NB4 (cell line): ENCODE results near the gene CHST8.

ENCODE experiments used
- DNase-seq: peaks from one replicate; pipeline ENCODE4 v3.0.0; 2010; ENCODE audit warnings: low read depth
- H3K4me3 ChIP-seq: one replicate; pipeline ENCODE4 v1.5.1; 2011; ENCODE audit warnings: mild to moderate bottlenecking, low read depth, low read length, moderate library complexity
- MYC ChIP-seq: IDR thresholded peaks from 2 replicates; pipeline ENCODE4 v1.6.1; 2011; ENCODE audit warnings: low read depth, low read length
- POLR2A ChIP-seq: IDR thresholded peaks from 2 replicates; pipeline ENCODE4 v1.6.1; 2011; ENCODE audit warnings: mild to moderate bottlenecking; ENCODE audit not compliant: insufficient read length; ENCODE audit errors: extremely low read depth
- TF ChIP-seq, protein P1 (sequence below): IDR thresholded peaks from 2 replicates; pipeline ENCODE4 v1.6.1; 2011; ENCODE audit warnings: low read depth, low read length
- TF ChIP-seq, protein P2 (sequence below): IDR thresholded peaks from one replicate; pipeline ENCODE4 v1.5.1; 2012; ENCODE audit warnings: low read depth, low read length

The CHST8 gene

DNA sequence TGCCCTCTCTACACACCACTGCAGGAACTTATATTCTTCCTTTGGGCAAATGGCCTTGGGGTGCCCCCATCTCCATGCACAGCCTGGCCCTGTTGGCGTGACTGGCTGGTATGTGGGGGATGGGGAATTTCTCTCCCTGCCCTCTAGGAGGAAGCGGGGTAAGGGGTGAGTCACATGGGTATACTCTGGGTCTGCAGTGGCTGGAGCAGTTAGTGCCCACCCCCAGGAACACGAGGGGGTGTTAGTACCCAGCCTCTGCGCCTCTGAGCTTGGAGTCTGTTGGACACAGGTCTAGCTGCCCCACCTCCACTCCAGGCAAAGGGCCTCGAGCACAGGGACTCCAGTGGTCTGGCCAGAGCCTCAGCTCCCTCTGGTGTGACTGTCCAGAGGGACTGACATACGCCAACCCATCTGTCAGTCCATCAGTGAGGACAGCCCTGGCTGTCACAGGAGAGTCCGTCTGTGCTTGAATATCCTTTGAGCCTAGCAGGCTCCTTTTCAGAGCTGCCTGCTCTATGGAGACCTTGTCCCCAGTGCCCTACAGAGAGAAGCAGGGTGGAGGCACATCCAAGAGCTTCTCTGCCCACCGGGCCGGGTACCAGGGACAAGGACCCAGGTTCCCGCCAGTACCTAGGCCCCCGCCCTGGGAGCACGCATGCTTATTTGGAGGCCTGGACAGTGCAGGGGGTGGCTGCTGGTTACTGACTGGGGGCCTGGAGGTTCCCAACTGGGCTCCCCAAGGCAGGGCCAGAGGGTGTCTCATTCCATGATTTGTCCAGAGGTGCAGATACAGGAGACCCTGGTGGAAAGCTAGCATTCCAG is 66.6 kb downstream of the CHST8 start:
- no peak for DNase-seq
- no peak overlapping the region for H3K4me3 ChIP-seq
- TF ChIP-seq, protein P1, sequence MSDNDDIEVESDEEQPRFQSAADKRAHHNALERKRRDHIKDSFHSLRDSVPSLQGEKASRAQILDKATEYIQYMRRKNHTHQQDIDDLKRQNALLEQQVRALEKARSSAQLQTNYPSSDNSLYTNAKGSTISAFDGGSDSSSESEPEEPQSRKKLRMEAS: no peak

DNA sequence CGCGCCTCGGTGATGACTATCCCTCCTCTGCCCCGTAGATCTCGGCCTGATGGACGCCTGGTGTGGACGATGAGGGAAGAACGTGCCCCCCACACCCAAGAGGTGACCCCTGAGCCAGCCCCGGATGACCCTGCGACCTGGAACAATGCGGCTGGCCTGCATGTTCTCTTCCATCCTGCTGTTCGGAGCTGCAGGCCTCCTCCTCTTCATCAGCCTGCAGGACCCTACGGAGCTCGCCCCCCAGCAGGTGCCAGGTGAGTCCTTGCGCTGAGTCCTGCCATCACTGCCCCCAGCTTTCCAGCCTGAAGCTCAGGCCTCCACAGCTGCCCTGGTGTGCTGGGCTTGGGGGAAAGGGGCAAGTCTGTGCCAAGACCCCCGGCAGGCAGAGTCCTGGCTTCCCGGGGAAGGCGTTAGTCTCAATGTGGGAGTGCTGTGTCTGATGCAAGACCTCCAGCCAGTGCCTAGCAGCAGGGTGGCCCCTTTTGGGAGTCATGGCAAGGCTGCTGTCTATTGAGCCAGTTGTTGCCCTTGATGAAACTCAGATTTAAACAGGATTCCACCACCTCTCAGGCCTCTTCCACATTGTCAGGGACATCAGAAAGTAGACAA is 67.5 kb downstream of the CHST8 start:
- H3K4me3 ChIP-seq: no peak overlapping the region
- no peak for DNase-seq
- TF ChIP-seq, protein P1: no peak
- TF ChIP-seq MYC (no peak), POLR2A (no peak)

DNA sequence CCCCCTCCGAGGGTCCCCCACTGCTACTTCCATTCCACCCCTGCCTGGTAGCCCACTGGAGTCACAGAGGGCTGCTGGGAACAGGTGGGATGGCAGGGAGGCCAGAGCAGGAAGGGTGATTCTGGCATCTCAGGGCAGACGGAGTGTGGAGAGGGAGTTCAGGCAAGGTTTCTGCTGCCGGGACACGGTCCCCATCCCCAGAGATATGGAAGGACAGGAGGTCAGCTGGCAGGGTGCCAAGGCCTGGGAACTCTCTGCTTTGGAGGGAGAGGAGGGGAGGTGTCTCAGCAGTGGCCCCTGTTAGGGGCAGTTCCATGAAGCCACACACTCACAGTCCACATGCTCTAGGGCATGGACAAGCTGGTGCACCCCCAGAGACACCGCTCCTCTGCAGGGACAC is 68.1 kb downstream of the CHST8 start:
- TF ChIP-seq POLR2A: no peak
- TF ChIP-seq, protein P1: no peak
- no peak for TF ChIP-seq MYC
- TF ChIP-seq, protein P2, sequence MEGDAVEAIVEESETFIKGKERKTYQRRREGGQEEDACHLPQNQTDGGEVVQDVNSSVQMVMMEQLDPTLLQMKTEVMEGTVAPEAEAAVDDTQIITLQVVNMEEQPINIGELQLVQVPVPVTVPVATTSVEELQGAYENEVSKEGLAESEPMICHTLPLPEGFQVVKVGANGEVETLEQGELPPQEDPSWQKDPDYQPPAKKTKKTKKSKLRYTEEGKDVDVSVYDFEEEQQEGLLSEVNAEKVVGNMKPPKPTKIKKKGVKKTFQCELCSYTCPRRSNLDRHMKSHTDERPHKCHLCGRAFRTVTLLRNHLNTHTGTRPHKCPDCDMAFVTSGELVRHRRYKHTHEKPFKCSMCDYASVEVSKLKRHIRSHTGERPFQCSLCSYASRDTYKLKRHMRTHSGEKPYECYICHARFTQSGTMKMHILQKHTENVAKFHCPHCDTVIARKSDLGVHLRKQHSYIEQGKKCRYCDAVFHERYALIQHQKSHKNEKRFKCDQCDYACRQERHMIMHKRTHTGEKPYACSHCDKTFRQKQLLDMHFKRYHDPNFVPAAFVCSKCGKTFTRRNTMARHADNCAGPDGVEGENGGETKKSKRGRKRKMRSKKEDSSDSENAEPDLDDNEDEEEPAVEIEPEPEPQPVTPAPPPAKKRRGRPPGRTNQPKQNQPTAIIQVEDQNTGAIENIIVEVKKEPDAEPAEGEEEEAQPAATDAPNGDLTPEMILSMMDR: no peak
- H3K4me3 ChIP-seq: no peak overlapping the region
- DNase-seq: no peak

DNA sequence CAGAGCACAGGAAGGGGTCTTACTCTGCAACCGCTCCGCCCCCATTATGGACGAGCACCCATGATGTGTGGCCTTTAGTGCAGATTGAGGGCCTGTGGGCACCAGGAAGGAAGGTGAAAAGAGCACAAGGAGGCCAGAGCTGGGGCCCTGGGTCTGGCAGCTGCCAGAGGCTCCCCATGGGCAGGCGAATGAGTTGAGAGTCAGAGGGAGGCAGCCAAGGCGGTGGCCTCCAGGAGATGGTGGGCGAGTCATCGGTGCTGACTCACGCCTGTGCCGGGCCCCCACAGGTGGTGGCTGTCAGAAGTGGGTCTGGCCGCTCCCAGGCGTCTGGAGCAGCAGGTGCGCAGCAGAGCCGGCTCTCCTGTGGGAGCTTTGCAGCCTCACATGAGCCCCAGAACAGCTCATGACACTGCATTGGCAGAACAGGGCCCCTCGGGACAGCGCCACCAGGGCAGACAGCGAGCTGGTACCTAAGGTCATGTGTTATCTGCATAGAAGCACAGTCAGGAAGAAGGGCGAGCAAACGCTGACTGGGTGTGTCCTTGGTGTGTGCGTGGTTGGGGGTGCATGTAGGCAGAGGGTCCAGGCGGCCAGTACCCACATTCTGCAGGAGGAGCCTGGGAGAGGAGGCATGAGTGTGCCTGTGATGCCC is 68.8 kb downstream of the CHST8 start:
- TF ChIP-seq MYC (no peak), POLR2A (no peak)
- TF ChIP-seq, protein P1: no peak
- TF ChIP-seq, protein P2: no peak
- H3K4me3 ChIP-seq: no peak overlapping the region
- no peak for DNase-seq

DNA sequence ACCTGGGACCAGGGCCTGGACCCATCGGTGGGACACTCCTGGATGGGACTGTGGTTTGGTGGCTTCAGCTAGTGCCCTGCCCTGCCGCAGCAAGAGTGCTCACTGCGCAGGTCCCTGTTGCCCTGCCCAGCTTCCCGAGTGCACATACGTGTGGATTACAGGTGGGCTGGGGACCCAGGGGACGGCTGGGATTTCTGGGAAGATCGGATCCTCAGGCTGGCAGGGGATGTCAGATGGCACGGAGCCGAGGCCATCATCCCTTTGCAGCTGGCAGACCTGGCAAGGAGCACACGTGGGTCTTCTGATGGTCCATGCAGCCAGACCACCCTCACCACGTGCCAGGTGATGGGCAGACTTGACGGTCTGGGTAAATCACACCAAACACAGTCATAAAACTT is 69.3 kb downstream of the CHST8 start:
- H3K4me3 ChIP-seq: no peak overlapping the region
- TF ChIP-seq MYC (no peak), POLR2A (no peak)
- TF ChIP-seq, protein P2: no peak
- TF ChIP-seq, protein P1: no peak
- no peak for DNase-seq

DNA sequence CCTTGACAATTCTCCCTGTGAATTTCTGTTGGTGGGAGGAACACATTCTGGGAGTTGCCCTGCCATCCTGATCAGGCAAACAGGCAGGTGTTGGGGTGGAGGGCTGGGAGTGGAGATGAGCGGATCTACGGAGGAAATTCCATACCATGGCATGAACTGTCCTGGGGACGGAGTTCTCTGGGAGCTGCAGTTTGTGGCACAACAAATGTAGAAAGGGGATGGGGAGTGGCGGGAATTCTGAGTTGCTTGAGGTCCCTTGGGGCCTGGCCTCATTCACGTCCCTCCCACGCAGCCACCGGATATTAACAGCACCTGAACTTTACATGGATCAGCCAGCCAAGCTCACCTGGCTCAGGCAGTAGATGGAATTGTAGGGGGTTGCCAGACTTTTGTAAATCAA is 70.0 kb downstream of the CHST8 start:
- TF ChIP-seq, protein P2: no peak
- TF ChIP-seq, protein P1: no peak
- no peak for TF ChIP-seq POLR2A
- no peak for TF ChIP-seq MYC
- H3K4me3 ChIP-seq: no peak overlapping the region
- no peak for DNase-seq
